Keratinocyte (primary cell): ENCODE measurements around the gene RENBP. TPM values are rescaled to one million over a fixed set of nuclear protein-coding genes. Genes with fewer than 3 reads are reported as not detected.

ENCODE experiments used
- DNase-seq: peaks from one replicate; pipeline ENCODE4 v3.0.0-alpha.2; 2011; ENCODE audit warnings: low read depth, missing footprints, low spot score
- FAIRE-seq: peaks from 2 replicates; lab custom pipeline; 2011; peaks lifted over from hg19 to GRCh38; lab: Jason Lieb, UNC
- H2AFZ ChIP-seq: 2 replicates; pipeline ENCODE4 v1.6.0; 2012; ENCODE audit warnings: low read length, control low read depth, inconsistent platforms; ENCODE audit not compliant: control insufficient read depth
- H3K27ac ChIP-seq: 2 replicates; pipeline ENCODE4 v1.5.1; 2011; ENCODE audit warnings: low read length; ENCODE audit not compliant: control insufficient read depth, insufficient read depth
- H3K27me3 ChIP-seq: 3 replicates; pipeline ENCODE4 v1.6.0; 2011; ENCODE audit warnings: low read length; ENCODE audit not compliant: control insufficient read depth, insufficient read depth; ENCODE audit errors: extremely low read depth
- H3K36me3 ChIP-seq, 2 experiments: 2 replicates in 1 of 2; 3 replicates in 1 of 2; pipeline ENCODE4 v1.5.1; 2011; ENCODE audit warnings: low read length in 2 of 2, mild to moderate bottlenecking in 1 of 2; ENCODE audit not compliant: control insufficient read depth in 2 of 2, insufficient read depth in 2 of 2; ENCODE audit errors: extremely low read depth in 1 of 2
- H3K4me1 ChIP-seq: 3 replicates; pipeline ENCODE4 v1.5.1; 2011; ENCODE audit warnings: low read length; ENCODE audit not compliant: control insufficient read depth, insufficient read depth; ENCODE audit errors: extremely low read depth
- H3K4me2 ChIP-seq: 3 replicates; pipeline ENCODE4 v1.6.0; 2011; ENCODE audit warnings: low read depth, low read length; ENCODE audit not compliant: control insufficient read depth, insufficient read depth; ENCODE audit errors: extremely low read depth
- H3K4me3 ChIP-seq, 3 experiments: fragments of 200-600 bp in 1 of 3; sonication (generic) in 1 of 3; 2 replicates in 2 of 3; 3 replicates in 1 of 3; pipeline ENCODE4 v1.5.1; 2011 to 2016; ENCODE audit warnings: low read length in 3 of 3, mild to moderate bottlenecking in 3 of 3, control low read depth in 2 of 3, inconsistent platforms in 1 of 3, low read depth in 1 of 3, mixed read lengths in 1 of 3, mixed run types in 1 of 3, moderate library complexity in 1 of 3; ENCODE audit not compliant: control insufficient read depth in 2 of 3, insufficient read depth in 2 of 3; ENCODE audit errors: extremely low read depth in 1 of 3
- H3K79me2 ChIP-seq: 2 replicates; pipeline ENCODE4 v1.6.0; 2012; ENCODE audit warnings: low read length; ENCODE audit not compliant: control insufficient read depth, insufficient read depth
- H3K9ac ChIP-seq: 3 replicates; pipeline ENCODE4 v1.6.0; 2011; ENCODE audit warnings: low read length; ENCODE audit not compliant: control insufficient read depth, insufficient read depth; ENCODE audit errors: extremely low read depth
- H3K9me1 ChIP-seq: 3 replicates; pipeline ENCODE4 v1.6.0; 2011; ENCODE audit warnings: low read length; ENCODE audit not compliant: control insufficient read depth, insufficient read depth; ENCODE audit errors: extremely low read depth
- H3K9me3 ChIP-seq: 2 replicates; pipeline ENCODE4 v1.5.1; 2012; ENCODE audit warnings: low read depth, low read length; ENCODE audit not compliant: control insufficient read depth
- H4K20me1 ChIP-seq: 3 replicates; pipeline ENCODE4 v1.6.0; 2011; ENCODE audit warnings: low read length; ENCODE audit not compliant: control insufficient read depth, insufficient read depth; ENCODE audit errors: extremely low read depth
- CTCF ChIP-seq, 3 experiments: IDR thresholded peaks in 1 of 3; conservative IDR thresholded peaks in 1 of 3; optimal IDR thresholded peaks in 1 of 3; 2 replicates in 2 of 3; 3 replicates in 1 of 3; pipeline versions ENCODE3 to v1.5.1; 2011; ENCODE audit warnings: low read length in 3 of 3, mild to moderate bottlenecking in 3 of 3, moderate library complexity in 2 of 3, control low read depth in 1 of 3, inconsistent platforms in 1 of 3; ENCODE audit not compliant: insufficient read depth in 2 of 3; ENCODE audit errors: extremely low read depth in 1 of 3
- EZH2 ChIP-seq: IDR thresholded peaks from one replicate; pipeline ENCODE4 v1.6.1; 2012; ENCODE audit warnings: inconsistent platforms, mild to moderate bottlenecking, low read length, moderate library complexity
- dilution Hi-C: fragments of 300-500 bp; cut with MboI; formaldehyde crosslinking; loops from one replicate; pipeline ENCODE4 v1.7.0; 2020; ENCODE audit warnings: low sequenced_read_pairs; ENCODE audit not compliant: extremely low pct_ligation_motif_present
- polyA plus RNA-seq, 5 experiments: library from polyadenylated mRNA; depleted of rRNA in 3 of 5; stranded (reverse) in 3 of 5; stranded (forward) in 1 of 5; unstranded in 1 of 5; fragments of >200 nt; gene quantifications; 1 replicate in 1 of 5; 2 replicates in 3 of 5; 3 replicates in 1 of 5; pipeline versions ENCODE4 v1.2.1 to v1.2.3, GENCODE V29; 2011 to 2012; ENCODE audit warnings: missing spikeins in 2 of 5, low read depth in 1 of 5, low replicate concordance in 1 of 5

Gene RENBP
- polyA plus RNA-seq, 1 donor (not counting 4 experiments of a cell fraction or from before 2014, with no cell fraction given) = 0.16 TPM

- peaks cover 13% of the 10 kb centered on the region for H3K79me2 ChIP-seq
- no peaks in the 10 kb centered on the region for H3K9me3 ChIP-seq
- H3K36me3 ChIP-seq = no peaks in the 10 kb centered on the region
- H3K27me3 ChIP-seq = no peaks in the 10 kb centered on the region
- no peak overlapping the region for H3K27ac ChIP-seq
- H3K9me1 ChIP-seq = no peaks in the 10 kb centered on the region
- no peak for TF ChIP-seq CTCF (optimal IDR thresholded peaks at IDR 0.05 in 1 of 3, IDR thresholded peaks at IDR 0.05 in 1 of 3, conservative IDR thresholded peaks at IDR 0.05 in 1 of 3; ENCODE audit: extremely low read depth in 1 of 3, insufficient read depth in 2 of 3, low read length in 3 of 3)
- no peak for TF ChIP-seq EZH2
- H3K9ac ChIP-seq = no peak overlapping the region
- H3K4me1 ChIP-seq = peaks cover 3% of the 10 kb centered on the region
- dilution Hi-C loops = no loop called here
- no peak overlapping the region for H3K4me2 ChIP-seq
- DNase-seq (no peak), FAIRE-seq (no peak)
- H2AFZ ChIP-seq = no peak overlapping the region
- H3K4me3 ChIP-seq = no peak overlapping the region
- no peaks in the 10 kb centered on the region for H4K20me1 ChIP-seq
These were observed 6.1 kb downstream of the RENBP start for GRCh38 chrX:153938226-153938786.

GRCh38 chrX:153937056-153937455 lies 7.4 kb downstream of the RENBP start:
- H3K9me3 ChIP-seq = no peaks in the 10 kb centered on the region
- dilution Hi-C loops = no loop called here
- no peaks in the 10 kb centered on the region for H3K27me3 ChIP-seq
- no peak for FAIRE-seq
- H3K27ac ChIP-seq = no peak overlapping the region
- H3K4me1 ChIP-seq = peaks cover 3% of the 10 kb centered on the region
- no peak overlapping the region for H2AFZ ChIP-seq
- no peak overlapping the region for H3K4me2 ChIP-seq
- no peaks in the 10 kb centered on the region for H3K9me1 ChIP-seq
- H4K20me1 ChIP-seq = no peaks in the 10 kb centered on the region
- H3K4me3 ChIP-seq = no peak overlapping the region
- no peak for DNase-seq
- H3K9ac ChIP-seq = no peak overlapping the region
- TF ChIP-seq CTCF (optimal IDR thresholded peaks at IDR 0.05 in 1 of 3, IDR thresholded peaks at IDR 0.05 in 1 of 3, conservative IDR thresholded peaks at IDR 0.05 in 1 of 3; ENCODE audit: extremely low read depth in 1 of 3, insufficient read depth in 2 of 3, low read length in 3 of 3) (no peak), EZH2 (no peak)
- H3K79me2 ChIP-seq = peaks cover 25% of the 10 kb centered on the region
- H3K36me3 ChIP-seq = peaks cover 0 to 1% of the 10 kb centered on the region in 2 experiments
